A673 (cell line): ENCODE measurements around the gene SMYD1. TPM values are rescaled to one million over a fixed set of nuclear protein-coding genes. Genes with fewer than 3 reads are reported as not detected.

Source experiments
- BruUV-seq: library from RNA; stranded (reverse); fragments of 400-500 nt; replicated peaks from 2 replicates; lab custom pipeline; 2021; lab: Mats Ljungman, UMichigan
- CTCF ChIA-PET: fragments of 300-600 bp; sonication (Branson Sonifier 250); formaldehyde crosslinking; loops from one replicate; lab custom pipeline; 2022; ENCODE audit warnings: antibody characterized with exemption; lab: Charles Lee
- POLR2A ChIA-PET: fragments of 300-600 bp; sonication (Branson Sonifier 250); formaldehyde crosslinking; loops from one replicate; lab custom pipeline; 2022; ENCODE audit warnings: antibody characterized with exemption; ENCODE audit not compliant: low non-redundant PET; lab: Charles Lee
- DNase-seq: peaks from one replicate; pipeline ENCODE4 v3.0.0-alpha.2; 2015; ENCODE audit warnings: low spot score
- H3K27ac ChIP-seq: fragments of 200-600 bp; sonication (generic); 2 replicates; pipeline ENCODE4 v1.5.1; 2016; ENCODE audit warnings: mixed run types, low read depth, mild to moderate bottlenecking, mixed read lengths, antibody characterized with exemption, low read length; ENCODE audit not compliant: poor library complexity, severe bottlenecking
- H3K27me3 ChIP-seq: fragments of 200-600 bp; sonication (generic); replicated peaks from 2 replicates; pipeline ENCODE4 v1.6.1; 2017; ENCODE audit warnings: mixed run types, low read depth, mild to moderate bottlenecking, mixed read lengths, antibody characterized with exemption, low read length; ENCODE audit not compliant: insufficient read depth, poor library complexity
- H3K36me3 ChIP-seq: fragments of 200-600 bp; sonication (generic); 2 replicates; pipeline ENCODE4 v1.6.1; 2016; ENCODE audit warnings: mixed run types, mild to moderate bottlenecking, mixed read lengths, antibody characterized with exemption, low read length; ENCODE audit not compliant: insufficient read depth, poor library complexity, severe bottlenecking
- H3K4me1 ChIP-seq: fragments of 200-600 bp; sonication (generic); 2 replicates; pipeline ENCODE4 v1.6.1; 2017; ENCODE audit warnings: mixed run types, mild to moderate bottlenecking, mixed read lengths, antibody characterized with exemption, low read length; ENCODE audit not compliant: insufficient read depth, poor library complexity, severe bottlenecking
- H3K4me3 ChIP-seq: fragments of 200-600 bp; sonication (generic); 2 replicates; pipeline ENCODE4 v1.5.1; 2016; ENCODE audit warnings: low read depth, mixed run types, mild to moderate bottlenecking, mixed read lengths, low read length; ENCODE audit not compliant: poor library complexity, severe bottlenecking
- H3K9me3 ChIP-seq: fragments of 200-600 bp; sonication (generic); 2 replicates; pipeline ENCODE4 v1.6.1; 2016; ENCODE audit warnings: mixed run types, low read depth, mild to moderate bottlenecking, mixed read lengths, antibody characterized with exemption, low read length; ENCODE audit not compliant: poor library complexity, severe bottlenecking
- CTCF ChIP-seq: fragments of 300-800, 200-600 bp; sonication (generic); conservative IDR thresholded peaks from 2 replicates; pipeline ENCODE4 v1.5.1; 2017; ENCODE audit warnings: low read depth, mild to moderate bottlenecking, antibody characterized with exemption, low read length, moderate library complexity, mixed read lengths
- EZH2 ChIP-seq: fragments of 200-600 bp; sonication (generic); IDR thresholded peaks from 2 replicates; pipeline ENCODE4 v1.6.1; 2017; ENCODE audit warnings: borderline replicate concordance, low read depth, mild to moderate bottlenecking, mixed read lengths, antibody characterized with exemption, low read length; ENCODE audit not compliant: poor library complexity, severe bottlenecking
- intact Hi-C: fragments of 100-400 bp; cut with micrococcal nuclease; formaldehyde crosslinking; loops from one replicate; pipeline ENCODE4 v1.10.0; 2022; ENCODE audit not compliant: unreplicated experiment
- total RNA-seq: library from RNA; stranded (reverse); gene quantifications from 2 replicates; pipeline ENCODE4 v1.2.3, GENCODE V29; 2021

Gene SMYD1
- total RNA-seq, 1 experiment from 2014 or later, result not detected

DNA sequence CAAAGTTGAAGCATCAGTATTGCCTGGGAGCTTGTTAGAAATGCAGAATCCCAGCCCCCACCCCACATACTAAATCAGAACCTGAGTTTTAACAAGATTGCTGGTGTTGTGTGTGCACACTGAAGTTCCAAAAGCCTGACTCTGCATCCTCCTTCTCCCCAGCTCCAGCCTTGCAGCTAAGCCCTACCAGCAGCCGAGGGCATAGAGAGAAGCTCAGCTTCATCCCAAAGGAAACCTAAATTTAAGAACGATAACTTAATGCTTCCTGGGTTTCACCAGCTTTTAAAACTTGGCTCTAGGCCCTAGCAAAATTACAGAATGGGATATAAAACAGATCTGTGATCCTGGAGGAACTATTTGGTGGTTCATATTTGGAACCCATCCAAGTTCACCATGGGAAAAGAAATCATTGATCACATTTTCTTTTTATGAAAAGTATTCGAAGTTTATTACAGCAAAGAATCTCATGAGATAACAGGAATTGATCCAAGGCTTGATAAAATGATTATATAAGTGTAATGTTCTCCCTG is 11.1 kb downstream of the SMYD1 start:
- ChIA-PET POLR2A (no interaction called here), CTCF (no interaction called here)
- Histone ChIP-seq H3K36me3 (no peaks in the 10 kb centered on the region), H3K9me3 (no peaks in the 10 kb centered on the region), H3K27ac (no peak overlapping the region), H3K4me1 (peaks cover 6% of the 10 kb centered on the region), H3K27me3 (no peaks in the 10 kb centered on the region), H3K4me3 (no peak overlapping the region)
- intact Hi-C loops, result no loop called here
- no peak for DNase-seq
- TF ChIP-seq CTCF (no peak), EZH2 (no peak)
- no TSS peak for BruUV-seq

- Histone ChIP-seq H3K27me3 (no peaks in the 10 kb centered on the region), H3K4me3 (no peak overlapping the region), H3K4me1 (no peaks in the 10 kb centered on the region), H3K9me3 (no peaks in the 10 kb centered on the region), H3K27ac (no peak overlapping the region), H3K36me3 (no peaks in the 10 kb centered on the region)
- CTCF ChIA-PET, result no interaction called here
- intact Hi-C loops, result no loop called here
- no peak for TF ChIP-seq EZH2
- POLR2A ChIA-PET, result no interaction called here
- BruUV-seq, result no TSS peak
- no peak for DNase-seq
These were observed 12.9 kb downstream of the SMYD1 start for GRCh38 chr2:88080545-88080944.

DNA sequence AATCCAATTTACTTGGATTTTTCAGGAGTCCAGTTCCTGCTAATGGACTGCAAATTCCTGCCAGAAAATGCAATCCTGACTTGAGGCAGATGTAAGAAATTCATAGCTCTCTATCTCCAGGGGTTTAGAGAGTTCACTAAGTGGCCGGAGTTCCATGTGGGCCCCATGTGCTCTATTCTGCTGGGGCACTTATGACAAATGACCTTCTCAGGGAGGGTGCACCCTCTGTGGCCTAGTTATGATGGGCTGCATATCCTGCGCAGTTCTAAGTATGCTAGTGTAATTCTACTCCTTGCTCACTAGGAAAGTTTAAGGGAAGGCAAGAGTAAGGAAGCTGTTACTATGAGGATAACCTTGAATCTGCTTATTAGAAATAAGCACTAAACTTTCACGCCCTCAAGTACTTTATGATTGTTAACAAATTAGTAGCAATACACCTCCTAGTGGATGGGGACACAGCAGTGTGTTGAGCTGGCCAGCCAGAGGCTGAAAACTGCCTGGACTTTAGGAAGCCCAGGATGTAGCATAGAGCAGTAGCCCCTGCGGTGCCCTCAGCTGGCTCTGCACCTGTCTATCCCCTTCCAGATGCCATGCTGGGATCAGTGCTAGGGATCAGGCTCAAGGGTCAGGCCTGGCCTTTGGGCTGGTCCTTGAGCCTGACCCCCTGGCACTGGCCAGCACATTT is 14.4 kb downstream of the SMYD1 start:
- no peak overlapping the region for H3K4me3 ChIP-seq
- DNase-seq, result no peak
- CTCF ChIA-PET, result no interaction called here
- BruUV-seq, result no TSS peak
- TF ChIP-seq EZH2 (no peak), CTCF (no peak)
- intact Hi-C loops, result no loop called here
- H3K27me3 ChIP-seq, result no peaks in the 10 kb centered on the region
- POLR2A ChIA-PET, result no interaction called here
- no peaks in the 10 kb centered on the region for H3K4me1 ChIP-seq
- H3K36me3 ChIP-seq, result no peaks in the 10 kb centered on the region
- no peak overlapping the region for H3K27ac ChIP-seq
- no peaks in the 10 kb centered on the region for H3K9me3 ChIP-seq
